ENCODE data around the gene SHF.

Gene SHF

GRCh38 chr15:45168751-45169551, 18.8 kb downstream of the SHF start:
- no peak for DNase-seq (ENCODE audit: low spot score)

DNA sequence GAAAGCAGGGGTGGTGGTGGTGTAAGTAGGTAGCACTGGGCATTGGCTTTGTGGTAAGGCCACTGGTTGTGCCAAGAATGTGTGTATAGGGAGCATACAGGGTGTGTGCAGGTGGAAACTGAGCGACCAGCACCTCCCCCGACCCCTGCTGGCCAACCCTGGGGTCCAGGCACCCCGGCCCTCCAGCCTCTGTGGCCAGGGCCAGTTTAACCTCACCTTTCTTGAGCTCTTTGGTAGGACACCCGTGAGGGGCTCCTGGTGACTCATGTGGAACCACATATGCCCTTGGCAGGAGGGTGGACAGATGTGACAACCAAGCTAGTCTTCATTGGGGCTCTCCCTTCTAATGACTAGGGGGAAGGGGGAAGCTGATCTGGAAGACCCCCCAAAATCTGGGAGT, 19.5 kb downstream of the SHF start:
- no peak for DNase-seq (ENCODE audit: low spot score)

DNA sequence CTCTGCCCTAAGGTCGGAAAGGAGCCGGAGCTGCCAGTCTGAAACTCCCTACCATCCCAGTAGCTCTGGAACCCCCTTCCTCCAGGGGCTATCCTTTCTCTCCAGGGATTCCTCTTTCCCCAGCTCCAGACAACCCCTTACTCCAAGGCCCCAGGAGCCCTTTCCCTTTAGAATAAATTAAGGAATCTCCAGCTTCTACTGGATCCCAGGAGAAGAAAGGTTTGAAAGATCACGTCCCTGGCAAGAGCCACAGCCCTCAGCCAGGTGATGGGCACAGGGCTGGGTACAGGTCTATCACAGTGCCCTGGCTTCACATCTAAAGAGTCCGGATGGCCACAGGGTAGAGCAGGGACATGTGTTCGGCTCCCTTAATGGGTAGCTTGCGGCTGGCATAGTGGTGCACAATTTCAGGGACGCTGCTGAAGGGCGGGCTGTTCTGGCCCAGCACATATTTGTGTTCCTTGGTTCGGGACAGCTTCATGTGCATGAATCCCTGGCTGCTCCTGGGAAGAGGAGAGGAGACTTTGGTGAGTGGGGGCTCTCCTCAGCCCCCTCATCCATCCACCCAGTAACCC, 20.0 kb downstream of the SHF start:
- DNase-seq (ENCODE audit: low spot score): no peak

- DNase-seq (ENCODE audit: low spot score): peak; percentile 90
Measured at GRCh38 chr15:45166834-45167630, 20.7 kb downstream of the SHF start.

- no peak for DNase-seq (ENCODE audit: low spot score)
Measured at GRCh38 chr15:45165536-45165935, 22.2 kb downstream of the SHF start.

DNA sequence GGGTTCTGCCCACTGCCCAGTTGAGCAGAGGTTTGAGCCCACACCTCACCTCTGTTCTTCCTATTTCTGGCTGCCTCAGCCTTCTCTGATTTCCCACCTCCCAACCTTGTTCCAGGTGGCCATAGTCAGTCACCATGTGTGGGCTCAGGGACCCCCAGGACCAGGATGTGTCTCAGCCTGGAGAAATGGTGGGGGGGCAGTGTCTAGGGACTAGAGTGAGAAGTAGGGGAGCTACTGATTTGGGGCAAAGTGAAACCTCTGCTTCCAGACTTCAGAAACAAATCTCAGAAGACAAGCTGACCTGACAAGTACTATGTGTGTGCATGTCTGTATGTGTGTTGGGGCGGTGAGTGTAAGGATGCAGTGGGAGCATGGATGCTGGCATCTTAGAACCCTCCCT, 22.9 kb downstream of the SHF start:
- no peak for DNase-seq (ENCODE audit: low spot score)

DNA sequence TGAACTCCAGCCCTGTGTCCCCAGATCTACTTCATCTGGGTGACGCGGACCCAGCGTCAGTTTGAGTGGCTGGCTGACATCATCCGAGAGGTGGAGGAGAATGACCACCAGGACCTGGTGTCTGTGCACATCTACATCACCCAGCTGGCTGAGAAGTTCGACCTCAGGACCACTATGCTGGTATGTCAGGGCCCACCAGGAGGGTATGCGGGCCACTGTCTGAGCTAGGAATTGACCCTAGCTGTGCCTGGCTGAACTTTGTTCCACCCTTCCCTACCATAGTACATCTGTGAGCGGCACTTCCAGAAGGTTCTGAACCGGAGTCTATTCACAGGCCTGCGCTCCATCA, 24.3 kb downstream of the SHF start:
- DNase-seq (ENCODE audit: low spot score): no peak

- DNase-seq (ENCODE audit: low spot score): peak; percentile 94
Measured at GRCh38 chr15:45162771-45163507, 24.8 kb downstream of the SHF start.

DNA sequence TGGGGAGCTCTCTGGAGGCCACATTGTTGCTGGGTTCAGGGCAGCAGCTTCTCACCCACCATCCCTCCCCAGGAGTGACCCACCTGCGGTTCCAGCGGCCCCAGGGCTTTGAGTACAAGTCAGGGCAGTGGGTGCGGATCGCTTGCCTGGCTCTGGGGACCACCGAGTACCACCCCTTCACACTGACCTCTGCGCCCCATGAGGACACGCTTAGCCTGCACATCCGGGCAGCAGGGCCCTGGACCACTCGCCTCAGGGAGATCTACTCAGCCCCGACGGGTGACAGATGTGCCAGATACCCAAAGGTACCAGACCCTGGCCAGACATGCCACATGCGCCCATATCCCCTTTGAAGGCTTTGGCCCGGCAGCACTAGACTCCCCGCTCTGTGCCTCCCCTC, 26.1 kb downstream of the SHF start:
- DNase-seq (ENCODE audit: low spot score): no peak

DNA sequence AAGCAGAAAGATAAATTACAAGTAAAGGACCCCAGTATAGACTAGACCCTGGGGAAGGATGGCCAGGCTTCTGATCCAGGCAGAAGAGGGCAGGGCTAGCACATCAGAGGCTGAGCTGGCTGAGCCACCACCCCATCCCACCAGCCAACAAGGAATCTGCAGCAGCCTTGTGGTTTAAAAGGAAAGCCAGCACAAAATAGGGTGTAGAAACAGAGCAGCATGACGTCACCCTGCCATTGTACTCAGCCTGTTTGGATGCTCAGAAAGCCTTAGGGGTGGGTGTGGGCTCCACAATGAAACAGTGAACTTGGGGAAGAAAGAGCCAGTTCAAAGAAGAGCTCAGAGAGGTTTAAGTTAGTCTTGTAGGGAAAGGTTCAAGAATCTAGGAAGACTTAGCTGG, 29.8 kb downstream of the SHF start:
- DNase-seq (ENCODE audit: low spot score): peak; percentile 86

DNA sequence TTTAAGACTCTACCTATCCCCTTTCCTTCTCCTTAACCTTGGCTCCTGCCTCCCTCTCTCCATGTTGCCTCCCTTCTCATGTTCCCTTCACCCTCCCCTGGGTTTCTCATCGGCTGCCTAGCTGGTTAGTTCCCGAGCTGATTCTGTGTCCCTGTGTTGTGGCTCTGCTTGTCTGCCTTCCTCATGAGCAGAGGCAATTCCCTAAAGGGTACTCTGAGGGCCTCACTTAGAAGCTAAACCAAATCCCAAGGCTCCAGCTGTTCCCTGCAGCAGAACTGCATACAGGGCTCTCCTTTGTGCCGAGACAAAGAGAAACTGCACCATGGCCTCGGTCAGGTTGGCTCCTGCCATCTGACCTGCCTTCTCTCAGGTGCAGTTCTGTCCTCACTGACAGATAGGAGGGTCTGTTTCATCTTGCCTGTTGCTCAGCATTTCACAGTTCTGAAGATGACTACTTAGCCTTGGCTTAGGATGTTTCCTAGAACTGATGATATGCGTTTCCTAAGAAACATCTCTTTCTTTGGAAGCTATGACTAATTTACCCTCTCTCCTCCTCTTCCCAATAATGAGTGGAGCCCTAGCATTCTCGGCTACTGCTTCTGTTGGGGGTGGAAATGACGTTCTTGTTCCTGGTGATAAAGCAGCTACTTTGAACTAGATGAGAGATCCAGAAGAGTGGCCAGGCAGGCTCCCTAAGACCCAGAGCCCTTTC, 30.9 kb downstream of the SHF start:
- DNase-seq (ENCODE audit: low spot score): peak; percentile 80

- DNase-seq (ENCODE audit: low spot score): no peak
Measured at GRCh38 chr15:45155739-45156138, 32.0 kb downstream of the SHF start.

GRCh38 chr15:45151998-45152828, 35.6 kb downstream of the SHF start:
- no peak for DNase-seq (ENCODE audit: low spot score)

- DNase-seq (ENCODE audit: low spot score): no peak
Measured at GRCh38 chr15:45150997-45151396, 36.8 kb downstream of the SHF start.

DNA sequence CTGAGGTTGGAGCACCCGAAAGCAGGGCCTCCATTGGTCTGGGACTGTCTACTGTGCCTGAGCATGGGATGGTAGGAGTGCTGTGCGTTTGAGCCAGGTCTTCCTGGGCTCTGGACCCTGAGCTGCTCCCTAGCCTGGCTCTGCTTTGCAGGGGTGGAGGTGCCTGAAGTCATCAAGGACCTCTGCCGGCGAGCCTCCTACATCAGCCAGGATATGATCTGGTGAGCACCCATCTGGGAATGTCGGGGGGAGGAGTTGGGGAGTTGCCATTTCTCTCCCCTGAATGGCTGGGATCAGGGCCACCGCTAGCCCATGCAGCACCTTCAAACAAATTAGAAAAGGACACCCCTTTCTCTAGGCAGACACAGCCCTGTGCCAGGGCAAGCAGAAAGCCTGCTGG, 37.3 kb downstream of the SHF start:
- DNase-seq (ENCODE audit: low spot score): no peak

- no peak for DNase-seq (ENCODE audit: low spot score)
Measured at GRCh38 chr15:45149060-45149459, 38.7 kb downstream of the SHF start.

GRCh38 chr15:45148076-45149059, 39.4 kb downstream of the SHF start:
- DNase-seq (ENCODE audit: low spot score): no peak

GRCh38 chr15:45147606-45148005, 40.2 kb downstream of the SHF start:
- DNase-seq (ENCODE audit: low spot score): no peak

GRCh38 chr15:45146405-45146804, 41.4 kb downstream of the SHF start:
- DNase-seq (ENCODE audit: low spot score): no peak

GRCh38 chr15:45144775-45145174, 43.0 kb downstream of the SHF start:
- DNase-seq (ENCODE audit: low spot score): no peak
